Vagina (tissue), 2 donors: ENCODE measurements around the gene RAB6B. TPM values are rescaled to one million over a fixed set of nuclear protein-coding genes. Genes with fewer than 3 reads are reported as not detected.

Experiments
- DNase-seq, 2 donors: peaks; one replicate each; pipeline ENCODE4 v3.0.0-alpha.2; 2017; ENCODE audit errors: extremely low spot score in 2 of 2
- H3K27ac ChIP-seq: fragments of 200-600 bp; sonication (generic); one replicate; pipeline ENCODE4 v1.5.1; 2019
- H3K27me3 ChIP-seq: fragments of 200-600 bp; sonication (generic); one replicate; pipeline ENCODE4 v1.5.1; 2019
- H3K36me3 ChIP-seq, 2 donors: fragments of 200-600 bp; sonication (generic); one replicate each; pipeline ENCODE4 v1.5.1; 2017 to 2019
- H3K4me1 ChIP-seq: fragments of 200-600 bp; sonication (generic); one replicate; pipeline ENCODE4 v1.5.1; 2019
- H3K4me3 ChIP-seq, 2 donors: fragments of 200-600 bp; sonication (generic); 1 replicate in 1 of 2; 2 replicates in 1 of 2; pipeline ENCODE4 v1.5.1; 2016 to 2019
- H3K9me3 ChIP-seq: fragments of 200-600 bp; sonication (generic); one replicate; pipeline ENCODE4 v1.5.1; 2019
- CTCF ChIP-seq, 3 experiments: fragments of 450-650 bp in 2 of 3; fragments of 200-600 bp in 1 of 3; sonication (generic) in 1 of 3; IDR thresholded peaks; one replicate each; pipeline ENCODE4 v1.5.1; 2017 to 2019; ENCODE audit warnings: antibody characterized with exemption in 3 of 3, mild to moderate bottlenecking in 2 of 3, moderate library complexity in 2 of 3
- POLR2A ChIP-seq, 2 donors: fragments of 450-650 bp; IDR thresholded peaks; one replicate each; pipeline ENCODE4 v1.6.1; 2017; ENCODE audit warnings: antibody characterized with exemption in 2 of 2, mild to moderate bottlenecking in 2 of 2, moderate library complexity in 2 of 2
- POLR2AphosphoS5 ChIP-seq, 2 donors: sonication (generic); formaldehyde crosslinking; IDR thresholded peaks; one replicate each; pipeline ENCODE4 v1.9.0; 2017; ENCODE audit warnings: antibody characterized with exemption in 2 of 2, mild to moderate bottlenecking in 2 of 2, low read depth in 1 of 2; ENCODE audit not compliant: insufficient read depth in 1 of 2
- intact Hi-C: fragments of 100-400 bp; cut with DNase I; formaldehyde crosslinking; loops from one replicate; pipeline ENCODE4 v1.15.1; 2023
- total RNA-seq: library from RNA; depleted of rRNA; stranded (reverse); fragments of >200 nt; gene quantifications from one replicate; pipeline ENCODE4 v1.2.3, GENCODE V29; 2016

RAB6B gene
- total RNA-seq, 1 donor from 2014 or later: 3.7 TPM

- TF ChIP-seq POLR2AphosphoS5 (IDR thresholded peaks at IDR 0.05; ENCODE audit: insufficient read depth in 1 of 2, low read depth in 1 of 2) (no peak), CTCF (IDR thresholded peaks at IDR 0.05) (no peak), POLR2A (IDR thresholded peaks at IDR 0.05) (no peak)
- Histone ChIP-seq H3K36me3 (no peaks in the 10 kb centered on the region), H3K9me3 (no peaks in the 10 kb centered on the region), H3K4me1 (no peaks in the 10 kb centered on the region), H3K27ac (no peak overlapping the region), H3K4me3 (no peak overlapping the region), H3K27me3 (no peaks in the 10 kb centered on the region)
- no peak for DNase-seq
- intact Hi-C loops: no loop called here
Observed at GRCh38 chr3:133841196-133841595, 54.5 kb downstream of the RAB6B start.

- DNase-seq: no peak
- H3K36me3 ChIP-seq: no peaks in the 10 kb centered on the region
- no peaks in the 10 kb centered on the region for H3K27me3 ChIP-seq
- H3K9me3 ChIP-seq: no peaks in the 10 kb centered on the region
- intact Hi-C loops: no loop called here
- no peak for TF ChIP-seq CTCF (IDR thresholded peaks at IDR 0.05)
- no peak for TF ChIP-seq POLR2A (IDR thresholded peaks at IDR 0.05)
- no peak for TF ChIP-seq POLR2AphosphoS5 (IDR thresholded peaks at IDR 0.05; ENCODE audit: insufficient read depth in 1 of 2, low read depth in 1 of 2)
- no peak overlapping the region for H3K27ac ChIP-seq
- H3K4me1 ChIP-seq: no peaks in the 10 kb centered on the region
- no peak overlapping the region for H3K4me3 ChIP-seq
Observed at GRCh38 chr3:133840767-133841166, 54.9 kb downstream of the RAB6B start.

- Histone ChIP-seq H3K36me3 (no peaks in the 10 kb centered on the region), H3K27ac (no peak overlapping the region), H3K4me3 (no peak overlapping the region), H3K27me3 (no peaks in the 10 kb centered on the region), H3K9me3 (no peaks in the 10 kb centered on the region), H3K4me1 (no peaks in the 10 kb centered on the region)
- intact Hi-C loops: no loop called here
- no peak for DNase-seq
- TF ChIP-seq CTCF (IDR thresholded peaks at IDR 0.05): no peak
- TF ChIP-seq POLR2AphosphoS5 (IDR thresholded peaks at IDR 0.05; ENCODE audit: insufficient read depth in 1 of 2, low read depth in 1 of 2): no peak
- no peak for TF ChIP-seq POLR2A (IDR thresholded peaks at IDR 0.05)
Observed at GRCh38 chr3:133840055-133840737, 55.5 kb downstream of the RAB6B start.

- no peaks in the 10 kb centered on the region for H3K4me1 ChIP-seq
- no peaks in the 10 kb centered on the region for H3K36me3 ChIP-seq
- H3K9me3 ChIP-seq: no peaks in the 10 kb centered on the region
- no peaks in the 10 kb centered on the region for H3K27me3 ChIP-seq
- no peak overlapping the region for H3K27ac ChIP-seq
- DNase-seq: no peak
- no peak for TF ChIP-seq POLR2A (IDR thresholded peaks at IDR 0.05)
- no peak for TF ChIP-seq CTCF (IDR thresholded peaks at IDR 0.05)
- TF ChIP-seq POLR2AphosphoS5 (IDR thresholded peaks at IDR 0.05; ENCODE audit: insufficient read depth in 1 of 2, low read depth in 1 of 2): no peak
- intact Hi-C loops: no loop called here
- H3K4me3 ChIP-seq: no peak overlapping the region
Observed at GRCh38 chr3:133838916-133839800, 56.5 kb downstream of the RAB6B start.
